ENCODE results near the gene CHST10. TPM values are rescaled to one million over a fixed set of nuclear protein-coding genes. Genes with fewer than 3 reads are reported as not detected.

Gene CHST10
- total RNA-seq, 1 experiment from 2014 or later: 29.7 TPM

DNA sequence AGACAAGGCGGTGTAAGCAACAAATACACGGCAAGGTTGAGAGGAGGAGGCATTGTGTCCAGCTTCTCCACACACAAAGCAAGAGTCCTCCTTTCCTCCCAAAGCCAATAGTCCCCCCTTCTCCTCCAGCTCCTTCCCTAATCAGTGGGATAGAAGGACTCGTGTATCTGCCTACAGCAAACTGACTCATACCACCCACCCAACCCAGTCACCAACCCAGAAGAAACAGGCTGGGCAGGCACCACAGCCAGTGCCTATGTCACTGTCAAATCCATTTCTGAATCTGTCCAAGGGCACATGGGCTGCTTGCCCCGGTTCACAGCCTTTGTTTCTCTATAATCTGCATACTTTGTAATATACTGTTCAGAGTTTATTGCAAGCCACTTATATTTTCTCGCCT, 33.6 kb upstream of the CHST10 start:
- Histone ChIP-seq H4K91ac (ENCODE audit: insufficient read length, low read depth, low read length) (no peak overlapping the region), H3K4ac (ENCODE audit: low read depth, low read length) (no peak overlapping the region), H3K23me2 (ENCODE audit: insufficient read length, low read depth, low read length, poor library complexity, severe bottlenecking) (no peaks in the 10 kb centered on the region), H3K79me1 (ENCODE audit: insufficient read depth, low read depth, low read length, poor library complexity, severe bottlenecking) (no peaks in the 10 kb centered on the region), H2BK15ac (ENCODE audit: low read depth, low read length) (no peak overlapping the region), H2BK12ac (ENCODE audit: insufficient read length, low read depth, low read length) (no peak overlapping the region), H3T11ph (ENCODE audit: low read length) (no peak overlapping the region), H3K27me3 (ENCODE audit: insufficient read depth, low read length) (no peaks in the 10 kb centered on the region), H3K14ac (ENCODE audit: insufficient read depth, low read length) (no peak overlapping the region), H3K27ac (ENCODE audit: insufficient read length, low read depth, low read length) (no peak overlapping the region), H3K56ac (ENCODE audit: insufficient read length, low read depth, low read length) (no peak overlapping the region), H2BK5ac (ENCODE audit: insufficient read length, low read length) (no peak overlapping the region), H3K4me2 (ENCODE audit: insufficient read depth, insufficient read length, low read length) (no peak overlapping the region), H3K9me3 (ENCODE audit: control insufficient read depth, low read depth, low read length) (peaks cover 3% of the 10 kb centered on the region), H3K4me1 (ENCODE audit: insufficient read depth, low read length) (no peaks in the 10 kb centered on the region), H3K23ac (ENCODE audit: insufficient read length, low read depth, low read length) (no peak overlapping the region), H3K18ac (ENCODE audit: insufficient read length, low read depth, low read length) (no peak overlapping the region), H3K79me2 (ENCODE audit: insufficient read depth, low read length) (no peaks in the 10 kb centered on the region), H2AFZ (ENCODE audit: low read length) (no peak overlapping the region), H4K20me1 (ENCODE audit: control insufficient read depth, insufficient read depth, insufficient read length) (no peaks in the 10 kb centered on the region), H4K8ac (replicated peaks; ENCODE audit: insufficient read length, low read depth, low read length) (no peak overlapping the region), H2AK5ac (ENCODE audit: insufficient read length, low read length) (no peak overlapping the region), H4K5ac (ENCODE audit: insufficient read length, low read depth, low read length) (no peak overlapping the region), H2BK120ac (ENCODE audit: low read depth, low read length, poor library complexity, severe bottlenecking) (no peak overlapping the region), H3K9ac (ENCODE audit: extremely low read depth, insufficient read length, low read length) (no peak overlapping the region), H2BK20ac (ENCODE audit: low read depth, low read length, poor library complexity, severe bottlenecking) (no peak overlapping the region)
- no peak overlapping the region for H3K27ac Mint-ChIP-seq
- no peaks in the 10 kb centered on the region for H3K27me3 Mint-ChIP-seq (ENCODE audit: low read depth)
- H3K4me3 Mint-ChIP-seq: no peak overlapping the region
- no CpG with 5 or more reads among the region's 5 CpGs for WGBS (ENCODE audit: extremely low coverage, insufficient read length, low lambda C conversion rate)
- H3K4me1 Mint-ChIP-seq: peaks cover 0 to 6% of the 10 kb centered on the region in 2 experiments; a peak in 2 of 4 replicates
- H3K36me3 Mint-ChIP-seq (ENCODE audit: insufficient read depth in 1 of 3, low read depth in 3 of 3): peaks cover 0 to 8% (median 0%) of the 10 kb centered on the region in 3 experiments; a peak in 2 of 7 replicates
- no peak for DNase-seq
- TF ChIP-seq, protein P1, sequence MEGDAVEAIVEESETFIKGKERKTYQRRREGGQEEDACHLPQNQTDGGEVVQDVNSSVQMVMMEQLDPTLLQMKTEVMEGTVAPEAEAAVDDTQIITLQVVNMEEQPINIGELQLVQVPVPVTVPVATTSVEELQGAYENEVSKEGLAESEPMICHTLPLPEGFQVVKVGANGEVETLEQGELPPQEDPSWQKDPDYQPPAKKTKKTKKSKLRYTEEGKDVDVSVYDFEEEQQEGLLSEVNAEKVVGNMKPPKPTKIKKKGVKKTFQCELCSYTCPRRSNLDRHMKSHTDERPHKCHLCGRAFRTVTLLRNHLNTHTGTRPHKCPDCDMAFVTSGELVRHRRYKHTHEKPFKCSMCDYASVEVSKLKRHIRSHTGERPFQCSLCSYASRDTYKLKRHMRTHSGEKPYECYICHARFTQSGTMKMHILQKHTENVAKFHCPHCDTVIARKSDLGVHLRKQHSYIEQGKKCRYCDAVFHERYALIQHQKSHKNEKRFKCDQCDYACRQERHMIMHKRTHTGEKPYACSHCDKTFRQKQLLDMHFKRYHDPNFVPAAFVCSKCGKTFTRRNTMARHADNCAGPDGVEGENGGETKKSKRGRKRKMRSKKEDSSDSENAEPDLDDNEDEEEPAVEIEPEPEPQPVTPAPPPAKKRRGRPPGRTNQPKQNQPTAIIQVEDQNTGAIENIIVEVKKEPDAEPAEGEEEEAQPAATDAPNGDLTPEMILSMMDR (conservative IDR thresholded peaks at IDR 0.05): no peak
- peaks cover 26 to 29% of the 10 kb centered on the region in 2 experiments for H3K9me3 Mint-ChIP-seq
